Stimulated activated memory B cell treated with anti-CD40 and anti-IgM and Interleukin-4, amounts not matched to agents 10 μg/mL and 1 μg/mL and 100 μg/mL, for 72 hours (primary cell): Measurements from ENCODE around the gene CDC14B.
"Not testable (repeated sequence)": the region's sequence is repeated elsewhere in the genome, so short reads cannot be mapped to it uniquely, and the experiment has no call there.

Experiments
- ATAC-seq: fragments of 150-1000 bp; cut with Tn5 transposase; 2 replicates; pipeline ENCODE4 v1.10.0; 2021
- H3K27ac Mint-ChIP-seq: one replicate; pipeline ENCODE4 v1.8.0; 2022; ENCODE audit warnings: mild to moderate bottlenecking, mixed read lengths
- H3K27me3 Mint-ChIP-seq: one replicate; pipeline ENCODE4 v1.8.0; 2022; ENCODE audit warnings: mixed read lengths
- H3K36me3 Mint-ChIP-seq: one replicate; pipeline ENCODE4 v1.8.0; 2022; ENCODE audit warnings: mixed read lengths
- H3K4me1 Mint-ChIP-seq: one replicate; pipeline ENCODE4 v1.8.0; 2022; ENCODE audit warnings: mixed read lengths
- H3K4me3 Mint-ChIP-seq: one replicate; pipeline ENCODE4 v1.8.0; 2022; ENCODE audit warnings: mild to moderate bottlenecking, moderate library complexity, mixed read lengths
- H3K9me3 Mint-ChIP-seq: one replicate; pipeline ENCODE4 v1.8.0; 2022; ENCODE audit warnings: mixed read lengths

CDC14B gene

GRCh38 chr9:96612966-96613589 lies 6.6 kb downstream of the CDC14B start:
- H3K27ac Mint-ChIP-seq, result no peak overlapping the region
- H3K4me3 Mint-ChIP-seq, result no peak overlapping the region
- no peaks in the 10 kb centered on the region for H3K9me3 Mint-ChIP-seq
- no peak for ATAC-seq
- no peaks in the 10 kb centered on the region for H3K36me3 Mint-ChIP-seq
- H3K4me1 Mint-ChIP-seq, result peaks cover under 1% of the 10 kb centered on the region
- peaks cover 55% of the 10 kb centered on the region for H3K27me3 Mint-ChIP-seq

- no peaks in the 10 kb centered on the region for H3K9me3 Mint-ChIP-seq
- no peaks in the 10 kb centered on the region for H3K36me3 Mint-ChIP-seq
- H3K4me3 Mint-ChIP-seq, result no peak overlapping the region
- H3K27ac Mint-ChIP-seq, result no peak overlapping the region
- ATAC-seq, result peak; percentile 27
- no peaks in the 10 kb centered on the region for H3K4me1 Mint-ChIP-seq
- H3K27me3 Mint-ChIP-seq, result peaks cover 48% of the 10 kb centered on the region
These were observed 7.3 kb downstream of the CDC14B start for GRCh38 chr9:96612105-96612965.

GRCh38 chr9:96611302-96611701 lies 8.3 kb downstream of the CDC14B start:
- no peaks in the 10 kb centered on the region for H3K4me1 Mint-ChIP-seq
- H3K36me3 Mint-ChIP-seq, result no peaks in the 10 kb centered on the region
- no peak for ATAC-seq
- peaks cover under 1% of the 10 kb centered on the region for H3K9me3 Mint-ChIP-seq
- no peak overlapping the region for H3K27ac Mint-ChIP-seq
- no peak overlapping the region for H3K4me3 Mint-ChIP-seq
- peaks cover 38% of the 10 kb centered on the region for H3K27me3 Mint-ChIP-seq

GRCh38 chr9:96609732-96610131 lies 9.9 kb downstream of the CDC14B start:
- H3K27me3 Mint-ChIP-seq, result peaks cover 24% of the 10 kb centered on the region
- no peak overlapping the region for H3K4me3 Mint-ChIP-seq
- H3K9me3 Mint-ChIP-seq, result peaks cover 2% of the 10 kb centered on the region
- no peaks in the 10 kb centered on the region for H3K4me1 Mint-ChIP-seq
- no peak overlapping the region for H3K27ac Mint-ChIP-seq
- no peaks in the 10 kb centered on the region for H3K36me3 Mint-ChIP-seq
- ATAC-seq, result no peak

GRCh38 chr9:96607971-96608370 lies 11.7 kb downstream of the CDC14B start:
- Mint-ChIP-seq H3K4me3 (no peak overlapping the region), H3K27ac (no peak overlapping the region), H3K27me3 (peaks cover 24% of the 10 kb centered on the region), H3K4me1 (no peaks in the 10 kb centered on the region), H3K36me3 (no peaks in the 10 kb centered on the region), H3K9me3 (peaks cover 2% of the 10 kb centered on the region)
- ATAC-seq, result no peak

GRCh38 chr9:96605328-96605727 lies 14.3 kb downstream of the CDC14B start:
- H3K27me3 Mint-ChIP-seq, result peaks cover under 1% of the 10 kb centered on the region
- H3K4me1 Mint-ChIP-seq, result no peaks in the 10 kb centered on the region
- peaks cover 2% of the 10 kb centered on the region for H3K9me3 Mint-ChIP-seq
- ATAC-seq, result no peak
- no peak overlapping the region for H3K4me3 Mint-ChIP-seq
- no peaks in the 10 kb centered on the region for H3K36me3 Mint-ChIP-seq
- H3K27ac Mint-ChIP-seq, result no peak overlapping the region

GRCh38 chr9:96604004-96604319 lies 15.7 kb downstream of the CDC14B start:
- ATAC-seq, result no peak
- Mint-ChIP-seq H3K4me3 (no peak overlapping the region), H3K4me1 (no peaks in the 10 kb centered on the region), H3K27me3 (no peaks in the 10 kb centered on the region), H3K27ac (no peak overlapping the region), H3K9me3 (peaks cover 2% of the 10 kb centered on the region), H3K36me3 (no peaks in the 10 kb centered on the region)

- Mint-ChIP-seq H3K4me3 (no peak overlapping the region), H3K36me3 (no peaks in the 10 kb centered on the region), H3K27ac (no peak overlapping the region), H3K27me3 (no peaks in the 10 kb centered on the region), H3K9me3 (peaks cover 2% of the 10 kb centered on the region), H3K4me1 (no peaks in the 10 kb centered on the region)
- no peak for ATAC-seq
These were observed 16.2 kb downstream of the CDC14B start for GRCh38 chr9:96603305-96604003.

- ATAC-seq, result no peak
- Mint-ChIP-seq H3K27ac (no peak overlapping the region), H3K9me3 (peaks cover 3% of the 10 kb centered on the region)
These were observed 20.3 kb downstream of the CDC14B start for GRCh38 chr9:96599298-96599697.

GRCh38 chr9:96596601-96597111 lies 23.0 kb downstream of the CDC14B start:
- Mint-ChIP-seq H3K9me3 (peaks cover 3% of the 10 kb centered on the region), H3K27ac (no peak overlapping the region), H3K27me3 (no peaks in the 10 kb centered on the region), H3K4me1 (no peaks in the 10 kb centered on the region), H3K4me3 (no peak overlapping the region), H3K36me3 (no peaks in the 10 kb centered on the region)
- no peak for ATAC-seq

More at GRCh38 chr9:96599298-96599697, 20.3 kb downstream of the CDC14B start:
- H3K4me3 Mint-ChIP-seq, result no peak overlapping the region
- H3K4me1 Mint-ChIP-seq, result no peaks in the 10 kb centered on the region
- H3K27me3 Mint-ChIP-seq, result no peaks in the 10 kb centered on the region
- no peaks in the 10 kb centered on the region for H3K36me3 Mint-ChIP-seq

GRCh38 chr9:96587338-96588315 lies 32.0 kb downstream of the CDC14B start:
- Mint-ChIP-seq H3K4me3 (no peak overlapping the region), H3K27ac (no peak overlapping the region), H3K27me3 (no peaks in the 10 kb centered on the region), H3K9me3 (no peaks in the 10 kb centered on the region), H3K36me3 (no peaks in the 10 kb centered on the region), H3K4me1 (no peaks in the 10 kb centered on the region)
- ATAC-seq, result no peak

- no peaks in the 10 kb centered on the region for H3K9me3 Mint-ChIP-seq
- no peak overlapping the region for H3K4me3 Mint-ChIP-seq
- H3K27me3 Mint-ChIP-seq, result no peaks in the 10 kb centered on the region
- H3K36me3 Mint-ChIP-seq, result no peaks in the 10 kb centered on the region
- no peaks in the 10 kb centered on the region for H3K4me1 Mint-ChIP-seq
- ATAC-seq, result no peak
- no peak overlapping the region for H3K27ac Mint-ChIP-seq
These were observed 34.2 kb downstream of the CDC14B start for GRCh38 chr9:96585426-96585825.

- H3K36me3 Mint-ChIP-seq, ATAC-seq, H3K4me1 Mint-ChIP-seq, H3K27ac Mint-ChIP-seq, H3K9me3 Mint-ChIP-seq, H3K27me3 Mint-ChIP-seq, H3K4me3 Mint-ChIP-seq: not testable (repeated sequence)
These were observed 37.4 kb downstream of the CDC14B start for GRCh38 chr9:96582199-96582598.

GRCh38 chr9:96581786-96582185 lies 37.9 kb downstream of the CDC14B start:
- Mint-ChIP-seq H3K9me3 (no peaks in the 10 kb centered on the region), H3K27ac (no peak overlapping the region), H3K4me1 (no peaks in the 10 kb centered on the region), H3K36me3 (no peaks in the 10 kb centered on the region), H3K27me3 (no peaks in the 10 kb centered on the region), H3K4me3 (no peak overlapping the region)
- ATAC-seq, result no peak

- H3K9me3 Mint-ChIP-seq, result no peaks in the 10 kb centered on the region
- no peaks in the 10 kb centered on the region for H3K36me3 Mint-ChIP-seq
- no peaks in the 10 kb centered on the region for H3K27me3 Mint-ChIP-seq
- no peaks in the 10 kb centered on the region for H3K4me1 Mint-ChIP-seq
- H3K27ac Mint-ChIP-seq, result no peak overlapping the region
- H3K4me3 Mint-ChIP-seq, result no peak overlapping the region
- ATAC-seq, result no peak
These were observed 38.3 kb downstream of the CDC14B start for GRCh38 chr9:96581301-96581700.
